CD4-positive, alpha-beta T cell treated with Interleukin-17A for 4 hours (primary cell): ENCODE results near the gene PGAM2.
A peak's percentile ranks its signal among the peaks of the same experiment; 100 is the strongest.

Source experiments
- DNase-seq: peaks from one replicate; pipeline ENCODE4 v3.0.0-alpha.2; 2020; ENCODE audit warnings: mixed read lengths

The PGAM2 gene

DNA sequence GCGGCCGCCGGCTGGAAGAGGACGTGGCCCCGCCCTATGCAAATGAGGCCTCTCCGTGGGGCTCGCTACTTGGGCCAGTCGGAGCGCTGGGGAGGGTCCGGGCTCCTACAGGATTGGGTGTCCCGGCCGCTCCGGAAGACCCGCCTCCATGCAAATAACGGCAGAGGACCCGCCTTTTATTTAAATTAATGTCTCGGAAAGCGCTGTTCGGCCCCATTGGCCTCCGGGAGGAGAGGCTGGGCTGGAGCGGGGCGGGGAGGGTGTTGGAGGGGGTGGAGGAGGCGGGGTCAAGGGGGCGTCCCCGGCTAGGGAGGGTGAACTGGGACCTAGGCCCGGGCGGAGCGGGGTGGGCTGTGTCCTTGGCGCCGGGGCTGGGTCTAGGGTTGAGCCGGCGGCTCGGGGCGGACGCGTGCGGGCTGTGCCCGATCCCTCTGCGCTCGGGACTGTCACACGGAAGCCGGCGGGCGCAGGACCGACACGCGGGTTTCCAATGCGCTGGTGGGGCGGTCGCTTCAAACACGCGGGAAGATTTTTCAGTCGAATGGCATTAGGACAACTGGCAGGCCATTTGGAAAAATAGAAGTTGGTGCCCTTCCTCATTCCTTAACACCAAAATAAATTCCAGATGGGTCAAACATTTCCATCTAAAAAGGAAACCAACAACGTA, 17.3 kb upstream of the PGAM2 start:
- peak; percentile 99 for DNase-seq

GRCh38 chr7:44081266-44081748, 15.9 kb upstream of the PGAM2 start:
- peak; percentile 39 for DNase-seq

- no peak for DNase-seq
Measured at GRCh38 chr7:44080686-44081265, 15.4 kb upstream of the PGAM2 start.

- DNase-seq: no peak
Measured at GRCh38 chr7:44080118-44080517, 14.8 kb upstream of the PGAM2 start.

DNA sequence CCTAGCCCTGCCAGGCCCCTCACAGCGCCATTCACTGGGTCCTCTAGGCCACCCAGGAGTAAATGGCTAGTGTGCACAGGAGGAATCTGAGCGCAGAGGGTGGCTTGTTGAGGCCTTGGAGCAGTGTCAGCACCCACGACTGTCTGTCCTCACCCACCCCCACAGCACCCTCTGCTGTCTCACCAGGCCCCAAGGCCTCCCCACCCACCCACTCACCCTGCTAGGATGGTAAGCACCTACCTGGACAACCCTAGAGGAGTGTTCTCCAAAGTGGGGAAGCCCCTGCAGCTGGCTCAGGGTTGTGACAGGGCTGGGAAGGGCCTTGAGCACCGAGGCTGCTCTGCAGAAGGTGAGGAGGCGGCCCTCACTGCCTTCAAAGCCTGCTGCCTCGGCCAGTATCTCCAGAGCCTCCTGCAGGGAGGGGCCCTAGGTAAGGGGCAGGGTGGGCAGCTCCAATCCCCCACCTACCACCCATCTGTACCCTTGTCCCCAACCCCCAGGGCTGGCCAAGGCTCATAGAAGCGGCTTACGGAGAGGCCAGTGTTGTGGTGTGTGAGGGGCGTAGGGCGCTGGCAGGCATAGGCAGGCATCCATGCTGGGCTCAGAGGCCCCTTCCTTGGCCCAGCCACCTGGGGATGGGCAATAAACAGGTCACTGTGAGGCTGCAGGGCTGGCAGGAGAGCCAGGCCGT, 14.1 kb upstream of the PGAM2 start:
- DNase-seq: no peak

DNA sequence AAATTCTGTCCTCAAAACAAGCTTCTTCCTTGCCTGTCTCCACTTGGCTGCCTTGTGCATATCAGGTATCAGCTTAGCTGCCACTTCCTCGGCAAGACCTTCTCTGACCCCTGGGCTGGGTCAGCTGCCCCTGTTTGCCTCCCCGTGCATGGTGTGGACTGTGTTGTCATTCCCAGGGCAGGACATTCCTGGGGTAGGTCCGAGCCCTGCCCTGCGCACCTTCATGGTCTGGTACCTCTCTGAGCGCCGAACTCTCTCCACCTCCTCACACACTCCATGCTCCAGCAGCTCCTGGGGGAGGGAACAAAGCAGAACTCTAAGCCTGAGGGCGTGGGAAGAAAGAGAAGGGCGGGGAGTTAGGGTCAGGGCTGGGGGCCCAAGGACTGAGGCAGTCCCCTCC, 13.2 kb upstream of the PGAM2 start:
- DNase-seq: no peak

DNA sequence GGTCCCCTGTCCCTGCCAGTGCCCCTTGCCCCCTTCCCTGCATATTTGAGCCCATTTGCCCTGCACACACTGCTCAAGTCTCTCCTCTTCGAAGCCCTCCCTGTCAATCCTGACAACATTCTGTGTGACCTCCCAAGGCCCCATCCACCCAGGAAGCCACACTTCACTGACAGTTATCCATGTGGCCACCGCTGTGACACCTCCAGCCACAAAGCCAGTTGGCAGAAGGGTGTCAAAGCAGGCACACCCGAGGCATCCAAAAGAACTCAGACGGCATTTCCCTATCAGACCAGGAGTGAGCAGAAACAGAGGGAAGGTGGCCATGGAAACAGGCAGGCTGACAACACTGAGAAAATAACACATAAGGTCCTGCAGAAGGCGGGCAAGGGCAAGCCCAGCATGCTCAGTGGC, 12.3 kb upstream of the PGAM2 start:
- DNase-seq: no peak

GRCh38 chr7:44077061-44077460, 11.7 kb upstream of the PGAM2 start:
- DNase-seq: no peak

GRCh38 chr7:44076101-44076895, 10.9 kb upstream of the PGAM2 start:
- DNase-seq: no peak

DNA sequence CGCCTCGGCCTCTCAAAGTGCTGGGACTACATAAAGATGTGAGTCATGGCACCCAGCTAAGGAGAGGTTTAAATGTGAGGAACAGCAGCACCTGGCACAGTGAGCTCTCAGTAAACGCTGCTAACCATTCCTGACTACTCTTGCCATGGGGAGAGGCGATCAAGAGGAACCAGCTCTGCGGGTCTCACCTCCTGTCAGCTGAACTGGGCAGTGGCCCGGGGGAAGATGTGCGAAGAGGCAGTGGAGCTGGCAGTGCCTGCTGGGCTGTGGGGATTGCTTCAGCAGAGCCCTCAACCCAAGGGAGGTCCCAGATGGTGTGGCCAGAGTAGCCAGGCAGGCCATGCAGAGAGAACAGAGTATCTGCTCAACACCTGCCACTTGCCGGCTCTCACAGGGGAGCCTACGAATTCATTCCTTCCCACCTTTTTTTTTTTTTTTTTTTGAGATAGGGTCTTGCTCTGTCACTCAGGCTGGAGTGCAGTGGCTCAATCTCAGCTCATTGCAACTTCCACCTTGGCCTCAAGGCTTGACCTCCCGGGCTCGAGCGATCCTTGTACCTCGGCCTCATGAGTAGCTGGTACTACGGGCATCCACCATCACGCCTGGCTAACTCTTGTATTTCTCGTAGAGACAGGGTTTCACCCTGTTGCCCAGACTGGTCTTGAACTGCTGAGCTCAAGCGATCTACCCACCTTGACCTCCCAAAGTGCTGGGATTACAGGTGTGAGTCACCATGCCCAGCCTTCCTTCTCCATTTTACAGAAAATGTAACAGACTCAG, 10.1 kb upstream of the PGAM2 start:
- DNase-seq: no peak

DNA sequence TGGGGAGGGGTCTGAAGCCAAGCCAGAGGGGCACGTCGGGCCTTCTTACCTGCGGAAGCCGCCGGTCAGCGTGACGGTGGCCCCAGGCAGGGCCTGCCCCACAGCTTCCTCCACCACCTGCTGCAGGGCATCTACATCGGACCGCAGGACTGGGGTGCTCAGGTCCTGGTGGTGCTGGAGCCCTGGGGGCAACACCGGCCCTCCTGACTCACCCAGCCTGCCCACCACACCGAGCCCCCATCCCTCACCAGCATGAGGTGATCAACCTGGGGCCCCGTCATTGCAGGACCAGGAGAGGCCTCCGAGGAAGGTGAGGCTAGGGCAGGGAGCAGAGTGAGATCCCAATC, 9.0 kb upstream of the PGAM2 start:
- no peak for DNase-seq

- peak; percentile 39 for DNase-seq
Measured at GRCh38 chr7:44073664-44074348, 8.4 kb upstream of the PGAM2 start.

GRCh38 chr7:44072364-44073231, 7.2 kb upstream of the PGAM2 start:
- DNase-seq: peak; percentile 63

DNA sequence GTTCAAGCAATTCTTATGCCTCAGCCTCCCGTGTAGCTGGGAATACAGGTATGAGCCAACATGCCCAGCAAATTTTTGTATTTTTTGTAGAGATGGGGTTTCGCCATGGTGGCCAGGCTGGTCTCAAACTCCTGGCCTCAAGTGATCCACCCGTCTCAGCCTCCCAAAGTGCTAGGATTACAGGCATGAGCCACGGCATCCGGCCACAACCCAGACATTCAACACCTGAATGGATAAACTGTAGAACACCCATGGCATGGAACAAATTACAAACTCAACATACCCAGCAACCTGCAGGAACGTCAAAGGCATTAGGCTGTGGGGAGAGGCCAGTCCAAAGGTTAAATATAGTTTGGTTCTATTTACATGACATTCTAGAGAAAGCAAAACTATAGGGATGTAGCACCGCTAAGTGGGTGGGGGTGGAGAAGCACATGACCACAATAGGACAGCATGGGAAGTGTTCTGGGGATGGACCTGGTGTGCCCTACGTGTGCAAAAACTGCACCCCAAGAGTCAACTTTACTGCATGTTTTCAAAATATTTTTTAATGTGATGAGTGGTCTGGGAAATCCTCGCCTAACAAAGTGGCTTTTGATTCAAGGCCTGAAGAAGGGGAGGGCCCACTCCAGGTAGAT, 6.5 kb upstream of the PGAM2 start:
- DNase-seq: no peak

- no peak for DNase-seq
Measured at GRCh38 chr7:44068054-44068453, 2.7 kb upstream of the PGAM2 start.

GRCh38 chr7:44067064-44067951, 1.9 kb upstream of the PGAM2 start:
- no peak for DNase-seq

DNA sequence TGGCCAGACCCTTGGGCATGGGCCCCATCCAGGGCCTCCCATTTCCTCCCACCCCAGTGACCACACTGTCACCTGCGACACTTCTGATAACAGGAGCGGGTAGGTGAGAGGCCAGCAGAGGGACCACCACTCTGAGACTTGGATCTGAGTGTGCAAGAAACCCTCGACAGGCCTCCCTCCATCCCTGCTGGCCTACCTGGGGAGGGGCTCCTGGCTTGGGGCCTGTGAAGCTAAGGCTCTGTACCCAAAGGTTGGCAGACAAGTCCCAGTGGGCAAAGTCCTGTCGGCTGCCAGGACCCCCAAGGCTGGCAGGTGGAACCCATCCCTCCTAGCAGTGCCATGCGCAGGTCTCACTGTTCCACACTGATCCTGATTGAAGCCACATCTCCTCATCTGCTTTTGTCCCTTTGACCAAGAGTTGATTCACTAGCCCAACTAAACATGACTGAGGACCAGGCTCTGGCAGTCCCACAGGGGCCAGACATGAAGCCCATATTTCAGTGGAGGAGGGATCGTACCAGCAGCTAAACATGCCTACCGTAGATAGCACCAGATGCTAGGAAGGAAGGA, 1.2 kb upstream of the PGAM2 start:
- DNase-seq: no peak

DNA sequence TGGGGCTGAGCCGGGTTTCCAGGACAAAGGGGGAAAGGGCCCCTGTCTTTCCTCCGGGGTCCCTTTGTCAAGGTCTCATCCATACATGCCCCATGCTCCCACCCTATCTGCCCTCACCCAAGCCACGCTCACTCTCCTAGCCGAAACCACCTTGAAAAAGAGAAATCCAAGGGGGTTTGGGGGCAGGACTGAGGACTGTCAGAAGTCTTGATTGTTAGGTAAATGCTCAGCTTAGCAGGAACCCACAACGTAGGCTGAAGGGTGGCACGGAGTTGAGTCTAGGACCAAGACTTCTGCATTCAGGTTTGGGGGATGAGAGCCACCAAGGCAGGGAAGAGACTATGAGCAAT, 719 bp upstream of the PGAM2 start:
- no peak for DNase-seq

GRCh38 chr7:44064791-44065430, 456 bp downstream of the PGAM2 start:
- peak; percentile 31 for DNase-seq
